ENCODE measurements around the gene MIEF1.

DNA sequence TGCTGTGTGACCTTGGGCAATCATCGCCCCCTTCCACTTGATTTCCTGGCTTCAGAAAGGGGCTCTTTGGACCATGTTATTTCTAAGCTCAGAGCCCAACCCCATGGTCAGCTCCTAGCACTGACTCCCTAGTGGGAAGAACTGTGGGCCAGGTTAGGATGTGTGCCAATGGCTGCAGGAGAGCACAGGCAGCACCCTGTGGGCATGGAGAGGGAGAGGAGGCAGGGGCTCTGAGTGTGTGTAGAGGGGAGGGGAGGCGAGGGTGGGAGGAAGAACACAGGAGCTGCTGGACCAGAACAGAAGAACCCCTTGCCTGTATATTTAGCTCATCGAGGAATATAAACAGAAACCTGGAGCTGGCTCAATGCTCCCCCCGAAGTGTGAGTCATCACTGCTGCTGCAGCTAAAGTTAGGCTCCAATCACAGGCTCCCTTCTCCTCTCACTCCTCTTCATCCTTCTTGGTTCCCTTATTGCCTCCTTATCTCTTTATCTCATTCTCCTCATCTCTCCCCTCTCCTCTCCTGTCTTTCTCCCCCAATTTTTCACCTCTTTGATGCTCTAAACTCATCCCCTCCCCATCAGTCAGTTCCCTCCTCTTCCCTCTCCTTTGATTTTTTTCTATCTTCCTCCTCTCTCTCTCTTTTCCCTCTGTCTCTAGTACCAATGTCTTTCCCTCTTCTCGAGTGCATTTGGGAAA, 44.9 kb downstream of the MIEF1 start:
- TF ChIP-seq, protein P1, sequence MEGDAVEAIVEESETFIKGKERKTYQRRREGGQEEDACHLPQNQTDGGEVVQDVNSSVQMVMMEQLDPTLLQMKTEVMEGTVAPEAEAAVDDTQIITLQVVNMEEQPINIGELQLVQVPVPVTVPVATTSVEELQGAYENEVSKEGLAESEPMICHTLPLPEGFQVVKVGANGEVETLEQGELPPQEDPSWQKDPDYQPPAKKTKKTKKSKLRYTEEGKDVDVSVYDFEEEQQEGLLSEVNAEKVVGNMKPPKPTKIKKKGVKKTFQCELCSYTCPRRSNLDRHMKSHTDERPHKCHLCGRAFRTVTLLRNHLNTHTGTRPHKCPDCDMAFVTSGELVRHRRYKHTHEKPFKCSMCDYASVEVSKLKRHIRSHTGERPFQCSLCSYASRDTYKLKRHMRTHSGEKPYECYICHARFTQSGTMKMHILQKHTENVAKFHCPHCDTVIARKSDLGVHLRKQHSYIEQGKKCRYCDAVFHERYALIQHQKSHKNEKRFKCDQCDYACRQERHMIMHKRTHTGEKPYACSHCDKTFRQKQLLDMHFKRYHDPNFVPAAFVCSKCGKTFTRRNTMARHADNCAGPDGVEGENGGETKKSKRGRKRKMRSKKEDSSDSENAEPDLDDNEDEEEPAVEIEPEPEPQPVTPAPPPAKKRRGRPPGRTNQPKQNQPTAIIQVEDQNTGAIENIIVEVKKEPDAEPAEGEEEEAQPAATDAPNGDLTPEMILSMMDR (IDR thresholded peaks at IDR 0.05), result no peak
- no peak for TF ChIP-seq POLR2A (IDR thresholded peaks at IDR 0.05)
